MM.1S (cell line): Measurements from ENCODE around the gene TUBA4B.

Source experiments
- CTCF ChIP-seq: fragments of 300-600 bp; sonication (generic); IDR thresholded peaks from 2 replicates; pipeline ENCODE4 v1.5.1; 2016; ENCODE audit warnings: antibody characterized with exemption, low read length, mixed read lengths
- EZH2 ChIP-seq: fragments of 300-600 bp; sonication (generic); optimal IDR thresholded peaks from 2 replicates; pipeline ENCODE3; 2017; ENCODE audit warnings: low read depth, mild to moderate bottlenecking, antibody characterized with exemption, low read length, mixed read lengths
- EZH2phosphoT487 ChIP-seq: fragments of 300-600 bp; sonication (generic); IDR thresholded peaks from 2 replicates; pipeline ENCODE4 v1.6.1; 2018; ENCODE audit warnings: antibody characterized with exemption, low read length

GRCh38 chr2:219302412-219302968, 49.4 kb downstream of the TUBA4B start:
- TF ChIP-seq CTCF (no peak), EZH2 (no peak), EZH2phosphoT487 (no peak)
